H1 (cell line): Measurements from ENCODE around the gene SPAG16.
A peak's percentile ranks its signal among the peaks of the same experiment; 100 is the strongest.

ENCODE experiments used
- EZH2 ChIP-seq: fragments of 200-600 bp; sonication (generic); IDR thresholded peaks from 2 replicates; pipeline ENCODE4 v1.7.1; 2012; ENCODE audit warnings: low read depth, mild to moderate bottlenecking, moderate library complexity, low read length, inconsistent platforms; ENCODE audit not compliant: severe bottlenecking
- HDAC6 ChIP-seq: IDR thresholded peaks from one replicate; pipeline ENCODE4 v1.7.1; 2012; ENCODE audit warnings: low read depth, mild to moderate bottlenecking, inconsistent platforms, low read length, moderate library complexity
- POLR2A ChIP-seq, 2 experiments: IDR thresholded peaks; 1 replicate in 1 of 2; 2 replicates in 1 of 2; pipeline ENCODE4 v1.6.1; 2011; ENCODE audit warnings: low read depth in 2 of 2, low read length in 2 of 2, mild to moderate bottlenecking in 2 of 2; ENCODE audit errors: control extremely low read depth in 1 of 2
- POLR2AphosphoS5 ChIP-seq: IDR thresholded peaks from 2 replicates; pipeline ENCODE4 v1.6.1; 2011; ENCODE audit warnings: low read depth, low read length
- RFX5 ChIP-seq: IDR thresholded peaks from 2 replicates; pipeline ENCODE4 v1.6.1; 2011; ENCODE audit warnings: low read depth, low read length, improper control_type of control experiment, borderline replicate concordance
- SIN3A ChIP-seq, 2 experiments: IDR thresholded peaks in 1 of 2; conservative IDR thresholded peaks in 1 of 2; 2 replicates each; pipeline ENCODE4 v1.6.1; 2011 to 2012; ENCODE audit warnings: low read length in 2 of 2, improper control_type of control experiment in 1 of 2, low read depth in 1 of 2, mild to moderate bottlenecking in 1 of 2
- SP1 ChIP-seq: IDR thresholded peaks from 2 replicates; pipeline ENCODE4 v1.6.1; 2011; ENCODE audit warnings: low read depth, low read length
- SRF ChIP-seq: IDR thresholded peaks from 2 replicates; pipeline ENCODE4 v1.6.1; 2011; ENCODE audit warnings: mild to moderate bottlenecking, low read depth, low read length, moderate library complexity
- TBP ChIP-seq: IDR thresholded peaks from 2 replicates; pipeline ENCODE4 v1.6.1; 2011; ENCODE audit warnings: low read depth, low read length, improper control_type of control experiment
- ZNF274 ChIP-seq: IDR thresholded peaks from 2 replicates; pipeline ENCODE4 v1.7.0; 2012; ENCODE audit warnings: low read length, borderline replicate concordance; ENCODE audit errors: extremely low read depth
- TF ChIP-seq, protein P1 (sequence below): IDR thresholded peaks from 2 replicates; pipeline ENCODE4 v1.6.1; 2012; ENCODE audit warnings: inconsistent platforms
- TF ChIP-seq, protein P2 (sequence below): IDR thresholded peaks from 2 replicates; pipeline ENCODE4 v1.6.1; 2012; ENCODE audit warnings: low read length, inconsistent platforms
- TF ChIP-seq, protein P3 (sequence below), 3 experiments: IDR thresholded peaks; 1 replicate in 2 of 3; 2 replicates in 1 of 3; pipeline versions ENCODE4 v1.5.1 to v1.6.1; 2011; ENCODE audit warnings: low read length in 3 of 3, mild to moderate bottlenecking in 3 of 3, inconsistent platforms in 2 of 3, low read depth in 1 of 3, moderate library complexity in 1 of 3; ENCODE audit not compliant: insufficient read depth in 1 of 3; ENCODE audit errors: control extremely low read depth in 1 of 3

- no peak for TF ChIP-seq HDAC6
- TF ChIP-seq, protein P1, sequence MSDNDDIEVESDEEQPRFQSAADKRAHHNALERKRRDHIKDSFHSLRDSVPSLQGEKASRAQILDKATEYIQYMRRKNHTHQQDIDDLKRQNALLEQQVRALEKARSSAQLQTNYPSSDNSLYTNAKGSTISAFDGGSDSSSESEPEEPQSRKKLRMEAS, result no peak
- no peak for TF ChIP-seq TBP
- no peak for TF ChIP-seq POLR2AphosphoS5
- TF ChIP-seq, protein P2, sequence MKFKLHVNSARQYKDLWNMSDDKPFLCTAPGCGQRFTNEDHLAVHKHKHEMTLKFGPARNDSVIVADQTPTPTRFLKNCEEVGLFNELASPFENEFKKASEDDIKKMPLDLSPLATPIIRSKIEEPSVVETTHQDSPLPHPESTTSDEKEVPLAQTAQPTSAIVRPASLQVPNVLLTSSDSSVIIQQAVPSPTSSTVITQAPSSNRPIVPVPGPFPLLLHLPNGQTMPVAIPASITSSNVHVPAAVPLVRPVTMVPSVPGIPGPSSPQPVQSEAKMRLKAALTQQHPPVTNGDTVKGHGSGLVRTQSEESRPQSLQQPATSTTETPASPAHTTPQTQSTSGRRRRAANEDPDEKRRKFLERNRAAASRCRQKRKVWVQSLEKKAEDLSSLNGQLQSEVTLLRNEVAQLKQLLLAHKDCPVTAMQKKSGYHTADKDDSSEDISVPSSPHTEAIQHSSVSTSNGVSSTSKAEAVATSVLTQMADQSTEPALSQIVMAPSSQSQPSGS, result no peak
- TF ChIP-seq SIN3A (conservative IDR thresholded peaks at IDR 0.05 in 1 of 2, IDR thresholded peaks at IDR 0.05 in 1 of 2; ENCODE audit: low read depth in 1 of 2, low read length in 2 of 2), result no peak
- TF ChIP-seq, protein P3, sequence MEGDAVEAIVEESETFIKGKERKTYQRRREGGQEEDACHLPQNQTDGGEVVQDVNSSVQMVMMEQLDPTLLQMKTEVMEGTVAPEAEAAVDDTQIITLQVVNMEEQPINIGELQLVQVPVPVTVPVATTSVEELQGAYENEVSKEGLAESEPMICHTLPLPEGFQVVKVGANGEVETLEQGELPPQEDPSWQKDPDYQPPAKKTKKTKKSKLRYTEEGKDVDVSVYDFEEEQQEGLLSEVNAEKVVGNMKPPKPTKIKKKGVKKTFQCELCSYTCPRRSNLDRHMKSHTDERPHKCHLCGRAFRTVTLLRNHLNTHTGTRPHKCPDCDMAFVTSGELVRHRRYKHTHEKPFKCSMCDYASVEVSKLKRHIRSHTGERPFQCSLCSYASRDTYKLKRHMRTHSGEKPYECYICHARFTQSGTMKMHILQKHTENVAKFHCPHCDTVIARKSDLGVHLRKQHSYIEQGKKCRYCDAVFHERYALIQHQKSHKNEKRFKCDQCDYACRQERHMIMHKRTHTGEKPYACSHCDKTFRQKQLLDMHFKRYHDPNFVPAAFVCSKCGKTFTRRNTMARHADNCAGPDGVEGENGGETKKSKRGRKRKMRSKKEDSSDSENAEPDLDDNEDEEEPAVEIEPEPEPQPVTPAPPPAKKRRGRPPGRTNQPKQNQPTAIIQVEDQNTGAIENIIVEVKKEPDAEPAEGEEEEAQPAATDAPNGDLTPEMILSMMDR (IDR thresholded peaks at IDR 0.05; ENCODE audit: control extremely low read depth in 1 of 3, insufficient read depth in 1 of 3, low read depth in 1 of 3, low read length in 3 of 3), result peak in 1 of 3 experiments; percentile 52; a peak in 1 of 4 replicates
- TF ChIP-seq ZNF274, result no peak
- TF ChIP-seq SP1, result no peak
- TF ChIP-seq POLR2A (IDR thresholded peaks at IDR 0.05; ENCODE audit: control extremely low read depth in 1 of 2, low read depth in 2 of 2, low read length in 2 of 2), result no peak
- no peak for TF ChIP-seq EZH2
- TF ChIP-seq RFX5, result no peak
- no peak for TF ChIP-seq SRF
Measured at GRCh38 chr2:213934560-213934959, 650.3 kb downstream of the SPAG16 start.
